ENCODE measurements around the gene LATS1. TPM values are rescaled to one million over a fixed set of nuclear protein-coding genes. Genes with fewer than 3 reads are reported as not detected.

Gene LATS1
- total and polyA plus RNA-seq, 2 of the 8 experiments (the other 6 are each of a cell fraction or from before 2014, with no cell fraction given) = 8.9 to 21.7 TPM

- DNase-seq (ENCODE audit: low read depth in 1 of 2, low spot score in 2 of 2) (no peak), FAIRE-seq (no peak)
- Histone ChIP-seq H4K91ac (replicated peaks; ENCODE audit: insufficient read length, low read length) (no peak overlapping the region), H2BK120ac (replicated peaks; ENCODE audit: low read depth, low read length) (no peak overlapping the region), H4K5ac (ENCODE audit: insufficient read length, low read depth, low read length) (no peak overlapping the region), H3K4me2 (ENCODE audit: insufficient read depth in 1 of 2, low read depth in 2 of 2, low read length in 2 of 2) (no peak overlapping the region), H3K4ac (replicated peaks; ENCODE audit: insufficient read length, low read depth, low read length) (no peak overlapping the region), H2AFZ (ENCODE audit: low read length) (no peak overlapping the region), H3K4me3 (ENCODE audit: extremely low read depth in 1 of 4, insufficient read depth in 2 of 4, low read depth in 3 of 4, low read length in 4 of 4) (no peak overlapping the region), H4K20me1 (replicated peaks in 1 of 2; ENCODE audit: control insufficient read depth in 1 of 2, insufficient read depth in 2 of 2, low read length in 2 of 2) (no peaks in the 10 kb centered on the region), H3K27ac (ENCODE audit: low read depth, low read length) (no peak overlapping the region), H2BK12ac (ENCODE audit: low read depth, low read length) (no peak overlapping the region), H3K36me3 (ENCODE audit: control insufficient read depth in 2 of 4, insufficient read depth in 4 of 4, low read length in 3 of 4) (no peaks in the 10 kb centered on the region), H2AK5ac (ENCODE audit: low read depth, low read length) (no peak overlapping the region), H3K4me1 (replicated peaks in 1 of 4; ENCODE audit: control insufficient read depth in 3 of 4, insufficient read depth in 4 of 4, low read length in 3 of 4) (no peaks in the 10 kb centered on the region), H3K23me2 (ENCODE audit: low read depth, low read length) (no peaks in the 10 kb centered on the region), H3K56ac (replicated peaks; ENCODE audit: insufficient read length, low read depth, low read length) (no peak overlapping the region), H3K23ac (ENCODE audit: insufficient read length) (no peak overlapping the region), H3K9ac (replicated peaks in 1 of 4; ENCODE audit: extremely low read depth in 1 of 4, low read depth in 3 of 4, low read length in 3 of 4) (no peak overlapping the region), H3K18ac (ENCODE audit: extremely low read depth, low read length) (no peak overlapping the region), H2BK5ac (ENCODE audit: low read depth, low read length) (no peak overlapping the region), H3K14ac (ENCODE audit: insufficient read length) (no peak overlapping the region), H3K27me3 (replicated peaks in 1 of 4; ENCODE audit: control insufficient read depth in 3 of 4, extremely low read depth in 1 of 4, insufficient read depth in 3 of 4, low read length in 3 of 4) (no peaks in the 10 kb centered on the region), H3K79me2 (ENCODE audit: control insufficient read depth in 1 of 2, insufficient read depth in 2 of 2, low read length in 2 of 2) (no peaks in the 10 kb centered on the region), H3K79me1 (ENCODE audit: low read depth, low read length) (no peaks in the 10 kb centered on the region), H2BK20ac (ENCODE audit: low read length) (no peak overlapping the region), H4K8ac (ENCODE audit: extremely low read depth, insufficient read depth, low read length) (no peak overlapping the region), H2BK15ac (ENCODE audit: low read length) (no peak overlapping the region), H3K9me3 (ENCODE audit: insufficient read depth in 2 of 2, low read depth in 1 of 2, low read length in 1 of 2) (0 out of 4 replicates have a peak, but pooled peaks cover 0 to 3% of the 10 kb centered on the region in 2 experiments)
- TF ChIP-seq PHF8 (conservative IDR thresholded peaks at IDR 0.05; ENCODE audit: low read depth, low read length) (no peak), ZNF274 (IDR thresholded peaks at IDR 0.05; ENCODE audit: borderline replicate concordance, extremely low read depth, low read length) (no peak), HDAC6 (IDR thresholded peaks at IDR 0.05; ENCODE audit: low read depth, low read length) (no peak), CREB1 (IDR thresholded peaks at IDR 0.05) (no peak), RBBP5 (IDR thresholded peaks at IDR 0.05; ENCODE audit: borderline replicate concordance, low read depth, low read length) (no peak), SP2 (IDR thresholded peaks at IDR 0.05; ENCODE audit: low read length) (no peak), SIRT6 (IDR thresholded peaks at IDR 0.05; ENCODE audit: low read length) (no peak)
- ChIA-PET POLR2A (ENCODE audit: partially characterized antibody) (no interaction called here), CTCF (ENCODE audit: partially characterized antibody) (no interaction called here)
- 91% methylated on average over 5 of the region's 5 CpGs; no CpG with 5 or more reads in 1 of the 2 experiments for WGBS, 2 experiments (ENCODE audit: extremely low coverage in 1 of 2, insufficient coverage in 1 of 2, insufficient read length in 1 of 2, insufficient replicate concordance in 2 of 2, low coverage in 1 of 2, low lambda C conversion rate in 2 of 2, missing lambda C conversion rate in 1 of 2)
Observed at GRCh38 chr6:149615805-149616204, 102.1 kb downstream of the LATS1 start.

Data from H1 (cell line).